Measurements from ENCODE around the gene TOGARAM1.

Gene TOGARAM1

GRCh38 chr14:44963044-44963528 lies 1.1 kb downstream of the TOGARAM1 start:
- no peak for DNase-seq

GRCh38 chr14:44963775-44964380 lies 1.9 kb downstream of the TOGARAM1 start:
- DNase-seq: peak; percentile 24

- no peak for DNase-seq
These were observed 4.8 kb downstream of the TOGARAM1 start for GRCh38 chr14:44966601-44967336.

- DNase-seq: no peak
These were observed 6.7 kb downstream of the TOGARAM1 start for GRCh38 chr14:44968714-44969113.

- no peak for DNase-seq
These were observed 8.9 kb downstream of the TOGARAM1 start for GRCh38 chr14:44970907-44971306.

GRCh38 chr14:44971459-44971858 lies 9.5 kb downstream of the TOGARAM1 start:
- no peak for DNase-seq

- DNase-seq: no peak
These were observed 17.3 kb downstream of the TOGARAM1 start for GRCh38 chr14:44979273-44979672.

- no peak for DNase-seq
These were observed 17.9 kb downstream of the TOGARAM1 start for GRCh38 chr14:44979740-44980356.

GRCh38 chr14:44981198-44981597 lies 19.2 kb downstream of the TOGARAM1 start:
- no peak for DNase-seq

GRCh38 chr14:44982594-44982993 lies 20.6 kb downstream of the TOGARAM1 start:
- no peak for DNase-seq

- no peak for DNase-seq
These were observed 26.7 kb downstream of the TOGARAM1 start for GRCh38 chr14:44988694-44989093.

GRCh38 chr14:44989497-44990440 lies 27.8 kb downstream of the TOGARAM1 start:
- no peak for DNase-seq

GRCh38 chr14:44990533-44990932 lies 28.5 kb downstream of the TOGARAM1 start:
- no peak for DNase-seq

- no peak for DNase-seq
These were observed 33.2 kb downstream of the TOGARAM1 start for GRCh38 chr14:44995196-44995595.

- DNase-seq: no peak
These were observed 33.8 kb downstream of the TOGARAM1 start for GRCh38 chr14:44995770-44996294.

- DNase-seq: no peak
These were observed 41.9 kb downstream of the TOGARAM1 start for GRCh38 chr14:45003924-45004323.

GRCh38 chr14:45015133-45015532 lies 53.1 kb downstream of the TOGARAM1 start:
- DNase-seq: no peak

GRCh38 chr14:45028107-45028626 lies 66.2 kb downstream of the TOGARAM1 start:
- DNase-seq: no peak

GRCh38 chr14:45034730-45035129 lies 72.7 kb downstream of the TOGARAM1 start:
- DNase-seq: no peak

- DNase-seq: no peak
These were observed 76.3 kb downstream of the TOGARAM1 start for GRCh38 chr14:45038256-45038655.

GRCh38 chr14:45038865-45039264 lies 76.9 kb downstream of the TOGARAM1 start:
- no peak for DNase-seq

GRCh38 chr14:45039390-45039789 lies 77.4 kb downstream of the TOGARAM1 start:
- no peak for DNase-seq
